VCaP (cell line): ENCODE data around the gene TTF2.
A peak's percentile ranks its signal among the peaks of the same experiment; 100 is the strongest.

ENCODE experiments used
- H3K27ac ChIP-seq: fragments of 450-650 bp; 2 replicates; pipeline ENCODE4 v1.5.1; 2017
- TF ChIP-seq, protein P1 (sequence below): fragments of 450-650 bp; conservative IDR thresholded peaks from 2 replicates; pipeline ENCODE4 v1.5.1; 2017; ENCODE audit warnings: mild to moderate bottlenecking, moderate library complexity

Gene TTF2

DNA sequence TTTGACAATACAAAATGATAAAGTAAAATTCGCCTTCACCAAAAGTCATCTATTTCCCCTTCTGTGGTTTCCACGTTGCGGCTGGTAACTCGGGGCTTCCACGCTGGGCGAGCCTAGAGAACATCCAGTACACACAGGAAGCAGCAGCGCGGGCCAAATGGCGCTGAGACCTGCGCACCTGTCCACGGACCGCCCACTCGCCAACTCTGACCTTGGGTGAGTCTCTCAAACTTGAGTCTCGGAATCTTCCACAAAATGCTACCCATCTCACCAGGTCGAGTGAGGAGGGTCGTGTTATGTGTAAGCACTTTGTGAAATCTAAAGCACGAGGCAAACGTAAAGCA is 820 bp upstream of the TTF2 start:
- TF ChIP-seq, protein P1, sequence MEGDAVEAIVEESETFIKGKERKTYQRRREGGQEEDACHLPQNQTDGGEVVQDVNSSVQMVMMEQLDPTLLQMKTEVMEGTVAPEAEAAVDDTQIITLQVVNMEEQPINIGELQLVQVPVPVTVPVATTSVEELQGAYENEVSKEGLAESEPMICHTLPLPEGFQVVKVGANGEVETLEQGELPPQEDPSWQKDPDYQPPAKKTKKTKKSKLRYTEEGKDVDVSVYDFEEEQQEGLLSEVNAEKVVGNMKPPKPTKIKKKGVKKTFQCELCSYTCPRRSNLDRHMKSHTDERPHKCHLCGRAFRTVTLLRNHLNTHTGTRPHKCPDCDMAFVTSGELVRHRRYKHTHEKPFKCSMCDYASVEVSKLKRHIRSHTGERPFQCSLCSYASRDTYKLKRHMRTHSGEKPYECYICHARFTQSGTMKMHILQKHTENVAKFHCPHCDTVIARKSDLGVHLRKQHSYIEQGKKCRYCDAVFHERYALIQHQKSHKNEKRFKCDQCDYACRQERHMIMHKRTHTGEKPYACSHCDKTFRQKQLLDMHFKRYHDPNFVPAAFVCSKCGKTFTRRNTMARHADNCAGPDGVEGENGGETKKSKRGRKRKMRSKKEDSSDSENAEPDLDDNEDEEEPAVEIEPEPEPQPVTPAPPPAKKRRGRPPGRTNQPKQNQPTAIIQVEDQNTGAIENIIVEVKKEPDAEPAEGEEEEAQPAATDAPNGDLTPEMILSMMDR = no peak

DNA sequence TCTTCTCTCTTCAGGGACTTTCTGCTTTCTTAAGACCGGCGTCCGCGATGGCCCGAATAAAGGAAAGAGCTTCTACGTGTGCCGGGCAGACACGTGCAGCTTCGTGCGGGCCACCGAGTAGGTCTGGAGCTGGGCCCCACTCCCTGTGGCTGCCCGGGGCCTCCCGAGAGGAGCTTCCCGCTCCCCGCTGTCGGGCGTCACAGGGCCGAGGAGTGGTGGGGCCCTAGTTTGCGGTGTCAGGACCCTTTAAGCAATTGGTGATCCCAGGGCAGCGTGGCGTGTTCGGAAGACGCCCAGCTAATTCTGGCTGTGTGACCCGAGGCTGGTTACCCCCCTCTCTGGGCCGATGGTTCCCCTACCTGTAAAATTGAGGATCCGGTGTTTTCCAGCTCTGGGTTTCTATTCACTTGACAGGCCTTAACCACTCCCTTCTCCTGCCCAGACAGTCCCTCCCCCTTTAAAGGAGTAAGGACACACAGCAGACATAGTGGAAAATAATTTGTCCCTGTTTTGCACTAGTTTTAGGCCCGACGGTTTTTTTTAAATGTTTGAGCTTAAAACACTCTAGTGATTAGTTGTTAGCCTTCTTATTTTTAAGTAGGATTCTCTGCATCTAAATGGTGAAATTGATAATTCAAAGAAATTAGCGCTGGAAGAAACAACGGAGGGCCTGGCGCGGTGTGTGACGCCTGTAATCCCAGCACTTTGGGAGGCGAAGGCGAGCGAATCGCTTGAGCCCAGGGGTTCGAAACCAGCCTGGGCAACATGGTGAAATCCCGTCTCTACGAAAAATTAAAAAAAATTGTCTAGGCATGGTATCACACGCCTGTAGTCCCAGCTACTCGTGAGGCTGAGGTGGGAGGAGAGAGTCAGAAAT is 553 bp downstream of the TTF2 start:
- H3K27ac ChIP-seq = peak overlapping the region; percentile 79
- TF ChIP-seq, protein P1 = no peak

More for the DNA sequence above, 820 bp upstream of the TTF2 start:
- peak overlapping the region; percentile 79 for H3K27ac ChIP-seq

DNA sequence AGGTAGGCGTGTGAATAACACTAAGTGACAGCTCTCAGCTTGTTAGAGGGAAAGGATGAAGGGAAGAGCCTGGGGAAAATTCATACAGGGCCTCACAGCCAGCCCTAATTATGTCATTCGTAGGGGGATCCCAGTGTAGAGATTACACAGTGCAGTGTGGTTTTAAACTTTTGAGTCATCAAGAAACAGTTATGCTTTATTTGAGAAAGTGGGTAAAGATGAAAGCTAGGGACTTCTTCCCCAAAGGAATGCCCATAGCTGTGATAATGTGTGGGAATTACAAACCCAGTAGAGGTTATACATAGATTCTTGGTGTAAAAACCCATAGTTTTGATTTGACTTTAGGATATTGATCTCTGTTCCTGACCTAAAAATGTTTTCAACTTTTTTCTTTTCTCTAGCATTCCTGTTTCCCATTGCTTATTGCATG is 1.9 kb downstream of the TTF2 start:
- TF ChIP-seq, protein P1 = no peak
- no peak overlapping the region for H3K27ac ChIP-seq

DNA sequence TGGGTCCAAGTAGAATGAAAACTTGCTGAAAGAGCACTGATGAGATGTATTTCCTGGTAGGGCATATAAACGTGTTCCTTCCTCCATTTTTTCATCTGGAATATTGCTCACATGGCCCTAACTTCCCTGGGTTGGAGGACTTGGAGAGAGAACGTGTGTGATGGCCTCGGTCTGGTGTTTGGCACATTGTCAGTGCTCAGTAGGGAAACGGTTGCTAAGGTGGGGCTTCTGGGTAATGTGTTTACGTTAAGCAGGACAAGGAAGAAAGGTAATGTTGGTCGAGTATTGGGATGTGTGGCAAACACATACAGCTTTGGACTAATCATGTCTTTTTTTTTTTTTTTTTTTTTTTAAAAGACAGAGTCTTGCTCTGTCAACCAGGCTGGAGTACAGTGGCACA is 6.2 kb downstream of the TTF2 start:
- no peak overlapping the region for H3K27ac ChIP-seq
- TF ChIP-seq, protein P1 = no peak

DNA sequence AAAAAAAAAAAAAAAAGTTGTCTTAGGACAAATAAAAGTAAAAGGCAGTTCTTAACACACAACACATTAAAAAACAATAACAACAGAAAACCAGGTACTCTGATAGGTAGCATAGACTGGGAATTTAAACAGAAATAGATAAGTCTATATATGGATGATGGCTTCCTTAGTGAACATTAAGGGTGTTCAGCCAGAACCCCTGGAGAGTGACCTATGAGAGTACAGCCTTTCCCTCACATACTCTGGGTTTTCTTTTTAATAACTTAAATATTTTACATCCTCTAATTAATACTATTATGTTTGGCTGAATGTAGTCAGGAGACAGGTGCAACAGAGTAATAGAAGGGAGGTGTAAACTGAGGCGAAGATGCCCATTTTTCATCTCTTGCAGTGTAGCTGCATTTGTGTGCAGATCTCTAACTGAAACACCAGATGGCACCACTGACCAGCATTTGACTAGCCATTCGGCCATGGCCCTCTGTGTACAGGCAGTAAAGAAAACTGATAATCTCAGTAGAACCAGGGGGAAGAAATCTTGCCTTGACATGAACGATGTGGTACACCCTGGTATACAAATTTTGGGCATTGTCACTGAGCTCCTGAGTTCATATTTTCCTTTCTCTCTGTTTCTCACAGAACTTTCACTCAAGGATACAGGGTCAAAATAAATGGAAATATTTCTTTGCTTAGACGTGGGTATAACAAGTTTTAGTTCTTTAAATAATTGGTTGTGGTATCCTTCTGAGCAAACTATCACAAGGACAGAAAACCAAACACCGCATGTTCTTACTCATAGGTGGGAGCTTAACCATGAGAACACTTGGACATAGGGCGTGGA is 7.6 kb downstream of the TTF2 start:
- no peak overlapping the region for H3K27ac ChIP-seq
- TF ChIP-seq, protein P1 = peak; percentile 82

DNA sequence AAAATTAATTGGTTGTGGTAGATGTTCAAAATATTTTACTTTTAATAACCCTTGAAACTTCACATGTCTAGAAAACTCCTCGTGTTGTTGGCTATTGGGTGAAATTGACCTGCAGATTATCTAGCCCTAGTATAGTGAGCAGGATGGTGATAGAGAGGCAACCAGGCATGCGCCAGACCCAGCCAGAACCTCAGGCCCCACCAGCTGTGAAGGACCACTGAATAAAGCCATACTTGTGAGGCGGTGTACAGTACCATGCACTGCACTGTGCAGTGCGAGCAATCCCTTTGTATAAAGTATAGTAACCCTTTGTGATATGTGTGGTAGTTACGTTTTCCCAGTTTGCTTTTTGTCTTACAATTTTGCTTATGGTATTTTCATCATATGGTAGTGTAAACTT is 8.5 kb downstream of the TTF2 start:
- H3K27ac ChIP-seq = no peak overlapping the region
- TF ChIP-seq, protein P1 = no peak

DNA sequence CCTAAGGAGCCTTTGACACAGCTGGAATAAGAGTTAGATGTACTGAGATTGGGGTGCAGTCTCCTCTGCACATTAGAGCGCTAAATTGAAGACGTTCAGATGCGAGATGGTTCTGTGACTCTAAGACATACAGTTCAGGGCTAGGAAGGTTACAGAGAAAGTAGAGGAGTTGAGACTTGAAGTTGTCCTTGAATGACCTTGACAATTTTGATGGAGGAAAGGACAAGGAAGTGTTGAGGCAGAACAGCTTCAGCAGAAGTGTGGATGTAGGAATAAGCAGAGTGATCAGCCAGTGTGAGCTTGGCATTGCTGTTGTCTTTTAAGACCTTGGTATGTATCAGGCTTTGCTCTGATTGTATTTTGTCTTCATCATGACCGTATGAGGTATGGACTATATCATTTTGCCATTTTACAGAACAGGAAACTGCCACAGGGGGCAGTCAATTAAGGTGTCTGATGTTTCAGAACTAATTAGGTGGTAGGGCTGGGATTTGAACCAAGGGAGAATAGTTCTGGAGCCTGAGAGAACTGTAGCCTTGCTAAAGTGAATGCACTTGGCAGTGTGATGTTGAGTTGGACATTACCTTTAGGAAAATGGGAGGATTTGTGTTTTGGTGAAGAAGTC is 9.2 kb downstream of the TTF2 start:
- H3K27ac ChIP-seq = no peak overlapping the region
- TF ChIP-seq, protein P1 = no peak
